AG04449 (cell line): ENCODE data around the gene ASB10.

ENCODE experiments used
- CTCF ChIA-PET: fragments of 350-600 bp; formaldehyde crosslinking; extraction: SDS; loops from one replicate; lab custom pipeline; 2021; ENCODE audit warnings: antibody characterized with exemption; lab: Yijun Ruan, JAX
- POLR2A ChIA-PET: fragments of 400-600, 350-600 bp; formaldehyde crosslinking; extraction: SDS; loops from one replicate; lab custom pipeline; 2020; ENCODE audit warnings: antibody characterized with exemption, inconsistent platforms; lab: Yijun Ruan, JAX
- DNase-seq: peaks from one replicate; pipeline ENCODE4 v3.0.0-alpha.2; 2010; ENCODE audit warnings: low read depth, low spot score
- H3K4me3 ChIP-seq: 2 replicates; pipeline ENCODE4 v1.5.1; 2011; ENCODE audit warnings: low read depth, mild to moderate bottlenecking, control low read depth, low read length
- TF ChIP-seq, protein P1 (sequence below): IDR thresholded peaks from one replicate; pipeline ENCODE4 v1.5.1; 2011; ENCODE audit warnings: mild to moderate bottlenecking, moderate library complexity, low read length, control low read depth, inconsistent platforms; ENCODE audit not compliant: insufficient read depth; ENCODE audit errors: missing control alignments

ASB10 gene

DNA sequence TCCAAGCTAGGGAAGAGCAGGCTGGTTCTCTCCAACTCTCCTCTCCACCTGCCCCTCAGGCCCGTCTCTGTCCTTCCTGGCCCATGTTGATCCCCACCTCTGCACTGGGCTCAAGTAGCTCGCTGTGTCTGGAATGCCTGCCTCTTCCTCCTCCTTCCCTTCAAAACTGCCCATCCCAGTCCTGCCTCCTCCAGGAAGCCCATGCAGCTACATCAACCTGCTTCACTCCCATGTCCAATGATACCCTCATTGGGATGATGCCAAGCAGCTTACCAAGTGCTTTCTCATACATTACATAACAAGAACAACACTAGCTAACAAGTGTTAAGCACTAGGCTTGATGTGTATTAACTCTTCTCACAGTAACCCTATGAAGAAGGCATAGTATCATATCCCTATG lies 8.2 kb downstream of the ASB10 start:
- TF ChIP-seq, protein P1, sequence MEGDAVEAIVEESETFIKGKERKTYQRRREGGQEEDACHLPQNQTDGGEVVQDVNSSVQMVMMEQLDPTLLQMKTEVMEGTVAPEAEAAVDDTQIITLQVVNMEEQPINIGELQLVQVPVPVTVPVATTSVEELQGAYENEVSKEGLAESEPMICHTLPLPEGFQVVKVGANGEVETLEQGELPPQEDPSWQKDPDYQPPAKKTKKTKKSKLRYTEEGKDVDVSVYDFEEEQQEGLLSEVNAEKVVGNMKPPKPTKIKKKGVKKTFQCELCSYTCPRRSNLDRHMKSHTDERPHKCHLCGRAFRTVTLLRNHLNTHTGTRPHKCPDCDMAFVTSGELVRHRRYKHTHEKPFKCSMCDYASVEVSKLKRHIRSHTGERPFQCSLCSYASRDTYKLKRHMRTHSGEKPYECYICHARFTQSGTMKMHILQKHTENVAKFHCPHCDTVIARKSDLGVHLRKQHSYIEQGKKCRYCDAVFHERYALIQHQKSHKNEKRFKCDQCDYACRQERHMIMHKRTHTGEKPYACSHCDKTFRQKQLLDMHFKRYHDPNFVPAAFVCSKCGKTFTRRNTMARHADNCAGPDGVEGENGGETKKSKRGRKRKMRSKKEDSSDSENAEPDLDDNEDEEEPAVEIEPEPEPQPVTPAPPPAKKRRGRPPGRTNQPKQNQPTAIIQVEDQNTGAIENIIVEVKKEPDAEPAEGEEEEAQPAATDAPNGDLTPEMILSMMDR: no peak
- CTCF ChIA-PET: interaction anchor here (0.7 to 5.4 kb wide), 4 partner anchors 9 to 216 kb away, joined by 4 to 32 read pairs (median 8); partner anchors contain the start of gene GBX1
- no peak for DNase-seq
- POLR2A ChIA-PET: interaction anchor here (0.8 kb wide), 1 partner anchor 48 kb away, joined by 4 read pairs; the partner anchor contains the start of gene ABCF2
- H3K4me3 ChIP-seq: no peak overlapping the region

DNA sequence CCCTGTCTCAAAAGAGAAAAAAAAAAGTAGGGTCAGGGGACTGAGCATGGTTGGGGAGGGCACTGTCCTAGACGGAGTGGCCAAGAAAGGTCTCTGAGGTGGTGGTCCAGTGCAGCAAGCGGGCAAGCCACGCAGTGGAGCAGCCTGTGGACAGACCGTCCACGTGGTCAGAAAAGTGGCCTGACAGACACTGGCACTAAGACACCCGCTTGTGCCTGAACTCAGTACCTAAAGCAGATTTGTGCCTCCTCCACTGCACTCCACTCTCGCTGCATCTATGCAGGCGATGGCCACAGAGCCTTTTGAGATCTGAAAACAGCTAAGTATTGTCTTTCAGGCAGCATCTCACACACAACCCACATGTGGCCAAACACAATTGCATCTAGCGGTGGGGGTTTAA lies 8.8 kb downstream of the ASB10 start:
- CTCF ChIA-PET: interaction anchor here (1.2 to 5.4 kb wide), 4 partner anchors 9 to 215 kb away, joined by 3 to 32 read pairs (median 14); partner anchors contain the start of gene GBX1
- POLR2A ChIA-PET: no interaction called here
- H3K4me3 ChIP-seq: no peak overlapping the region
- no peak for DNase-seq
- TF ChIP-seq, protein P1: no peak

DNA sequence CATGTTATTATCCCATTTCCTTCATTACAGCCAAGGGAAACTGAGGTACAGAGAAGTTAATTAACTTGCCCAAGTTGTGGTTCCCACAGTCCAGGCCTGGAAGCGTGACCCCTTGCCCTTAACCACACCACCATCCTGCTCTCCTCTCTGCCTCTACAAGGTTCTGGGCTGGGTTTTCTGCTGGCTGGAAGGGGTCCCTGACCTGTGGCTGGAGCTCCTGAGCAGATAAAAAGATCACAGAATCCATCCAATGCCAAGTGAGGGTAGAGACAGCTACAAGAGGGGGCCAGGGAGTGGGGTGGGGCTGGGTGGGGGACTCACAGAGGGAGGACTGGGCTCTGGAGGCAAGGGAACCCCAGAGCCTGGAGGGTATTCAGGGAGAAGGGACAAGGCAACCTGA lies 9.7 kb downstream of the ASB10 start:
- ChIA-PET POLR2A (no interaction called here), CTCF (interaction anchor here (0.9 to 5.4 kb wide), 9 partner anchors 8 to 279 kb away, joined by 3 to 32 read pairs (median 4); partner anchors contain the start of genes ASB10 and GBX1)
- no peak overlapping the region for H3K4me3 ChIP-seq
- no peak for DNase-seq
- TF ChIP-seq, protein P1: no peak

DNA sequence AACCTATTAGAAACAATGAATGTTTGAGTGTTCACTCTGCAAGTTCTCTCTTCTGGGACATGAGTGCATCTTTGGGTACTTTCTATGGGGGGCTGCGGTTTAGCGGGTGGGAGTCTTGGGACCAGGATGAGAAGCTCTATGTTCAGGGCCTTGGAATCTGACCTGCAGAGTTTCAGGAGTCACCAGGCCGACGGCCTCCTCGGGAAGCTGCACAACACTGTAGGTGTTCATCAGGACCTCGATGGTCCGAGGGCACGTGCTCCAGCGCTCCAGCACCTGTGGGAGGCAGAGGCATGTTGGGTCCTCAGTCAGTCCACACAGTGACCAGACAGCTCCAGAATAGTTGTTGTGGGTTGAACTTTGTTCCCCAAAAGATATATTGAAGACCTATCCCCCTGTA lies 10.6 kb downstream of the ASB10 start:
- ChIA-PET POLR2A (no interaction called here), CTCF (interaction anchor here (1.2 to 5.4 kb wide), 6 partner anchors 7 to 213 kb away, joined by 3 to 32 read pairs (median 6); partner anchors contain the start of genes ASB10 and GBX1)
- no peak for DNase-seq
- no peak overlapping the region for H3K4me3 ChIP-seq
- TF ChIP-seq, protein P1: no peak

DNA sequence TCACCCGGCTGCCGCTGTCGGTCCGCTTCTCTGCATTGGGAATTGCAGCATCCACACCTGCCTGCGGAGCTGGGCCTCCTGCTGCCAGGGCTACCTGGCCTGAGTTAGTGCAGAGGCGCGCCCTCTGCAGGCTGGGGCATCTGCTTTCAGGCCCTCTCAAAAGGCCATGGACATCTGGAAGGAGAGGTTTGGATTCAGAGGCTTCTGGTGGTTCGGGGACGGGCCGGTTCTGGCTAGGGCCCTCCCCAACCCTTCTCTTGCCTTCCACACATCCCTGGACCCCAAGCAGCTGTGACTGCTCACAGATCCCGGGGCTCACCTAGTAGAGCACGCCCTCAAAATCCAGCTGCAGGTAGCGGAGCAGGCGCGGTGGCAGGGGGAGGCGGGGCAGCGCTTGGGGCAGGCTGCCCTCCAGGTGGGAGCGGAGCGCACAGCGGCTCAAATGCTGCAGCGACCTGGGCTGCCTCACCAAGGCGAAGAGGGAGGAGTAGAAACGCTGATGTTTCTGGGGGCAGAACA lies 11.2 kb downstream of the ASB10 start:
- TF ChIP-seq, protein P1: no peak
- H3K4me3 ChIP-seq: no peak overlapping the region
- ChIA-PET POLR2A (no interaction called here), CTCF (interaction anchor here (1.1 to 4.2 kb wide), 6 partner anchors 9 to 213 kb away, joined by 4 to 19 read pairs (median 6); partner anchors contain the start of gene ASB10)
- no peak for DNase-seq

DNA sequence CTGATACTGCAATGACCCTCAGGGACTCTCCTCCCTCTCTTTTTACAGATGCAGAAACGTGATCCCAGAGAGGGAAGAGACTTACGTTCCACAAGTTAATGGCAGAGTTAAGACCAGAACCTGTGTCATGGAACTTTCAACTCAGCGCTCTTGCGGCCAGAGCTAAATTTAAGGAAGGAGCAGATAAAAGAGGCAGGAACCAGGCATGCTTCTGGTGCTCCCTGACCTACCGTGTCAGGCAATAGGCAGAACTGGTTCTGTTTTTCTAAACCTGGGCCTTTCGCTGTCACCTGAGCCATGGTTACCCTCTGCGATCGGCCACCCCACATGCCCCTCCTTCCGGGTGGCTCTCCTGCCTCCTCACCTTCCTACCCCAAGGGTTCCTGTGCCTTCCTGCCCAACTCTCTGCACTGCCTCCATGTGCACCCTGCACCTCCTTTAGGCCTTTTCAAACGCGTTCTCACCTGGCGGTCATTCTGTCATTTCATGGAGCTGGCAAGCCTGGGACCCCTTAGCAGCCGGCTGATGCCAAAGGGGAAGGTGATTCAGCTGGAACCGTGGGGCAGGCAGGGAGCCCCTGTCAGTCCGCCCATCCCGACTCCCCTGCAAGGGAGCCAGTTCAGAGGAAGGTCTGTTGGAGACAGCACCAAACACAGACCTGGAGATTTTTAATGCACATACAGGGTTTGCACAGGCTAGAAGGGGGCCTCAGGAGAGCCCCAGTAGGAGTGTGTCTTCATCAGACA lies 11.8 kb downstream of the ASB10 start:
- no peak for DNase-seq
- TF ChIP-seq, protein P1: no peak
- no peak overlapping the region for H3K4me3 ChIP-seq
- ChIA-PET CTCF (interaction anchor here (1.0 to 4.2 kb wide), 7 partner anchors 8 to 113 kb away, joined by 3 to 19 read pairs (median 4); no protein-coding TSS in a partner anchor), POLR2A (no interaction called here)
